Vagina (tissue), 2 donors: ENCODE data around the gene ARHGEF28. TPM values are rescaled to one million over a fixed set of nuclear protein-coding genes. Genes with fewer than 3 reads are reported as not detected.

Experiments used
- DNase-seq, 2 donors: peaks; one replicate each; pipeline ENCODE4 v3.0.0-alpha.2; 2017; ENCODE audit errors: extremely low spot score in 2 of 2
- H3K27ac ChIP-seq: fragments of 200-600 bp; sonication (generic); one replicate; pipeline ENCODE4 v1.5.1; 2019
- H3K27me3 ChIP-seq: fragments of 200-600 bp; sonication (generic); one replicate; pipeline ENCODE4 v1.5.1; 2019
- H3K36me3 ChIP-seq, 2 donors: fragments of 200-600 bp; sonication (generic); one replicate each; pipeline ENCODE4 v1.5.1; 2017 to 2019
- H3K4me1 ChIP-seq: fragments of 200-600 bp; sonication (generic); one replicate; pipeline ENCODE4 v1.5.1; 2019
- H3K4me3 ChIP-seq, 2 donors: fragments of 200-600 bp; sonication (generic); 1 replicate in 1 of 2; 2 replicates in 1 of 2; pipeline ENCODE4 v1.5.1; 2016 to 2019
- H3K9me3 ChIP-seq: fragments of 200-600 bp; sonication (generic); one replicate; pipeline ENCODE4 v1.5.1; 2019
- CTCF ChIP-seq, 3 experiments: fragments of 450-650 bp in 2 of 3; fragments of 200-600 bp in 1 of 3; sonication (generic) in 1 of 3; IDR thresholded peaks; one replicate each; pipeline ENCODE4 v1.5.1; 2017 to 2019; ENCODE audit warnings: antibody characterized with exemption in 3 of 3, mild to moderate bottlenecking in 2 of 3, moderate library complexity in 2 of 3
- POLR2A ChIP-seq, 2 donors: fragments of 450-650 bp; IDR thresholded peaks; one replicate each; pipeline ENCODE4 v1.6.1; 2017; ENCODE audit warnings: antibody characterized with exemption in 2 of 2, mild to moderate bottlenecking in 2 of 2, moderate library complexity in 2 of 2
- POLR2AphosphoS5 ChIP-seq, 2 donors: sonication (generic); formaldehyde crosslinking; IDR thresholded peaks; one replicate each; pipeline ENCODE4 v1.9.0; 2017; ENCODE audit warnings: antibody characterized with exemption in 2 of 2, mild to moderate bottlenecking in 2 of 2, low read depth in 1 of 2; ENCODE audit not compliant: insufficient read depth in 1 of 2
- intact Hi-C: fragments of 100-400 bp; cut with DNase I; formaldehyde crosslinking; loops from one replicate; pipeline ENCODE4 v1.15.1; 2023
- total RNA-seq: library from RNA; depleted of rRNA; stranded (reverse); fragments of >200 nt; gene quantifications from one replicate; pipeline ENCODE4 v1.2.3, GENCODE V29; 2016

ARHGEF28 gene
- total RNA-seq, 1 donor from 2014 or later = 41.0 TPM

DNA sequence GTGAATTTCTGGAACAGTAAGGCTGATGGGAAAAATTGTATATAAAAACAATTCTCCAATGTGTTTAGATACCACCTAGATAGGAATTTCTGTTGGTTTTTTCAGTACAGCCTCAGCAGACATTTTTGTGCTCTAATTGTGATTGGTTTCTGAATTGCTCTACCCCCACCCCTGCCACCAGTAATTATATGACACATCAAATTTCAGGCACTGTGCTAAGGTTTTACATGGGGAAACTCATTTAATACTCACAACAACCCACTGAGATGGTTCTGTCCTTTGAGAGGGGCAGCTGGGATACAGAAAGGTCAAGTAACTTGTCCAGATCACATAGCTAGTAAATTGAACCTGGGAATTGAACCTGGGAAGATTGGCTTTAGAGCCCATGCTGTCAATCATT is 288.0 kb downstream of the ARHGEF28 start:
- intact Hi-C loops = no loop called here
- Histone ChIP-seq H3K36me3 (peaks cover 0 to 6% of the 10 kb centered on the region in 2 donors), H3K4me1 (peaks cover 7% of the 10 kb centered on the region), H3K9me3 (no peaks in the 10 kb centered on the region), H3K27me3 (no peaks in the 10 kb centered on the region), H3K4me3 (no peak overlapping the region), H3K27ac (no peak overlapping the region)
- DNase-seq = no peak
- no peak for TF ChIP-seq POLR2AphosphoS5 (IDR thresholded peaks at IDR 0.05; ENCODE audit: insufficient read depth in 1 of 2, low read depth in 1 of 2)
- TF ChIP-seq CTCF (IDR thresholded peaks at IDR 0.05) = no peak
- TF ChIP-seq POLR2A (IDR thresholded peaks at IDR 0.05) = no peak

- no peaks in the 10 kb centered on the region for H3K9me3 ChIP-seq
- H3K4me3 ChIP-seq = no peak overlapping the region
- H3K36me3 ChIP-seq = no peaks in the 10 kb centered on the region
- intact Hi-C loops = no loop called here
- TF ChIP-seq POLR2AphosphoS5 (IDR thresholded peaks at IDR 0.05; ENCODE audit: insufficient read depth in 1 of 2, low read depth in 1 of 2) (no peak), CTCF (IDR thresholded peaks at IDR 0.05) (no peak)
- peaks cover 7% of the 10 kb centered on the region for H3K4me1 ChIP-seq
- H3K27me3 ChIP-seq = no peaks in the 10 kb centered on the region
- DNase-seq = no peak
- H3K27ac ChIP-seq = no peak overlapping the region
Observed at GRCh38 chr5:73915345-73915744, 289.3 kb downstream of the ARHGEF28 start.

GRCh38 chr5:73917433-73917832 is 291.4 kb downstream of the ARHGEF28 start:
- Histone ChIP-seq H3K36me3 (no peaks in the 10 kb centered on the region), H3K27me3 (no peaks in the 10 kb centered on the region), H3K4me1 (peaks cover 18% of the 10 kb centered on the region), H3K9me3 (no peaks in the 10 kb centered on the region), H3K27ac (no peak overlapping the region), H3K4me3 (no peak overlapping the region)
- TF ChIP-seq POLR2A (IDR thresholded peaks at IDR 0.05) (no peak), POLR2AphosphoS5 (IDR thresholded peaks at IDR 0.05; ENCODE audit: insufficient read depth in 1 of 2, low read depth in 1 of 2) (no peak), CTCF (IDR thresholded peaks at IDR 0.05) (no peak)
- intact Hi-C loops = no loop called here
- DNase-seq = no peak

DNA sequence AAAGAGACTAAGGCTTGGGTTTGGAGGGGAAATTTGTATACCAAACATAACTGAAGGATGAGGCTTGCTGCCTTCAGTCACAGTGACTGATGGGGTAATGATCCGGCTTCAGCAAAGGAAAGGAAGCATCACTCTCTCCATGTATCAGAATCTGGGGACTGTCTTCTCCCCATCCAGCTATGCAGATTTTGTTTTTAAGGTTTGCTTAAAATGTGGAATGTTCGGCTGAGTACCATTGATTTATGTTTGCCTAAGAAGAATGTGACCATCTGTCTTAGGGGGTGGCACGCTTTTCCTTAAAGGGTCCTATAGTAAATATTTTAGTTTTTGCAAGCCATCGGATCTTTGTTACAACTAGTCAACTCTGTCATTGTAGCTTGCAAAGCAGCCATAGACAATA is 291.9 kb downstream of the ARHGEF28 start:
- peaks cover 18% of the 10 kb centered on the region for H3K4me1 ChIP-seq
- no peaks in the 10 kb centered on the region for H3K36me3 ChIP-seq
- no peak for TF ChIP-seq POLR2AphosphoS5 (IDR thresholded peaks at IDR 0.05; ENCODE audit: insufficient read depth in 1 of 2, low read depth in 1 of 2)
- no peak for TF ChIP-seq CTCF (IDR thresholded peaks at IDR 0.05)
- TF ChIP-seq POLR2A (IDR thresholded peaks at IDR 0.05) = no peak
- intact Hi-C loops = no loop called here
- no peaks in the 10 kb centered on the region for H3K9me3 ChIP-seq
- no peak overlapping the region for H3K4me3 ChIP-seq
- DNase-seq = no peak
- H3K27ac ChIP-seq = no peak overlapping the region
- H3K27me3 ChIP-seq = no peaks in the 10 kb centered on the region

DNA sequence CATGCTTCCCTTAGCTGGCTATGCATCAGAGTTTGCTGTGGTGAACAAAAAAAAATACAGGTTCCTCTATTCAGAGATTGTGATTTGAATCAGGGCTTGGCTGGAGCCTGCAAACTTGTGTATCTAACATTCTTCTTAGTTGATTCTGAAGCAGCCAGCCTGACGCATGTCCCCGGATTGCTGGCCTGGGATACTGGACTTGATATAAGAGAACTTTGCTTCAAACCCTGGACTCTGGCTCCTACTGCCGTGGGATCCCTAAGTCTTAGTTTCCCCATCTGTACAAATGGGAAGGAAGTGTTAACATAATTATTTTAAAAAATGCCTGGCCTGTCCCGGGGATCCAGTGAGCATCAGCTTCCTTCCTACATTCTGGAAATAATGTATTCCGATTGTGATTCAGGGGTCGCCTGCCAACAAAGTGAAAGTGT is 292.8 kb downstream of the ARHGEF28 start:
- H3K4me3 ChIP-seq = no peak overlapping the region
- intact Hi-C loops = no loop called here
- no peak overlapping the region for H3K27ac ChIP-seq
- TF ChIP-seq CTCF (IDR thresholded peaks at IDR 0.05) (no peak), POLR2AphosphoS5 (IDR thresholded peaks at IDR 0.05; ENCODE audit: insufficient read depth in 1 of 2, low read depth in 1 of 2) (no peak), POLR2A (IDR thresholded peaks at IDR 0.05) (no peak)
- peaks cover 18% of the 10 kb centered on the region for H3K4me1 ChIP-seq
- no peaks in the 10 kb centered on the region for H3K9me3 ChIP-seq
- H3K36me3 ChIP-seq = no peaks in the 10 kb centered on the region
- DNase-seq = no peak
- H3K27me3 ChIP-seq = no peaks in the 10 kb centered on the region
